Measurements from ENCODE around the gene AOX1. TPM values are rescaled to one million over a fixed set of nuclear protein-coding genes. Genes with fewer than 3 reads are reported as not detected.

The AOX1 gene
- total and polyA plus RNA-seq, 2 donors (not counting 1 experiment from before 2014, with no cell fraction given) = 0.18 TPM; not detected in 1

DNA sequence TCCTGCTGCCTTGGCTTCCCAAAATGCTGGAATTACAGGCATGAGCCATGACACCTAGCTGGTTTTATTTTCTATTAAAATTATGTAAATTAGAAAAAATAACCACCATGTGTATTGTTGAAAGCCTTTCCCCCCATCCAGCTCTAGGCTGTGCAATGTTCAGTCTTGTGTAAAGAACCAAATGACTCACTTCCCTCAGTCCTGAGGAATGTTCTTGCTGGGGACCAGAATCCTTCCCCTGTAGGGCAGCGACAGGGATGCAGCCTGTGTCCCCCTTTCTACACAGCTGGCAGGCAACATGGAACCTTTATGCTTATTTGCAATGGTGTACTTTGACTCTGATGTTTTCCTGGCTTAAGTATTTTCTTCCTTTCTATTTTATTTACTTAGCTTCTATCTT is 29.4 kb downstream of the AOX1 start:
- intact Hi-C loops (cut with micrococcal nuclease) = no loop called here
- Histone ChIP-seq H3K27me3 (replicated peaks in 1 of 4; ENCODE audit: control extremely low read depth in 1 of 4, control insufficient read depth in 3 of 4, insufficient read depth in 4 of 4, low read length in 3 of 4) (no peaks in the 10 kb centered on the region), H4K20me1 (ENCODE audit: control insufficient read depth, insufficient read depth, low read length, poor library complexity, severe bottlenecking) (no peaks in the 10 kb centered on the region), H3K27ac (ENCODE audit: low read length in 2 of 2) (no peak overlapping the region), H3K4me2 (replicated peaks; ENCODE audit: low read depth, low read length, poor library complexity, severe bottlenecking) (no peak overlapping the region), H3K9ac (ENCODE audit: low read length) (no peak overlapping the region), H3K36me3 (replicated peaks in 1 of 2; ENCODE audit: control extremely low read depth in 1 of 2, control insufficient read depth in 1 of 2, extremely low read depth in 1 of 2, insufficient read depth in 2 of 2, low read length in 1 of 2) (no peaks in the 10 kb centered on the region), H3K4me3 (ENCODE audit: control extremely low read depth in 1 of 5, extremely low read depth in 1 of 5, insufficient read depth in 1 of 5, low read depth in 2 of 5, low read length in 4 of 5) (no peak overlapping the region), H3K79me2 (ENCODE audit: control insufficient read depth, insufficient read depth, low read length) (no peaks in the 10 kb centered on the region), H3K4me1 (ENCODE audit: control insufficient read depth in 2 of 2, insufficient read depth in 2 of 2, low read length in 2 of 2) (peaks cover 0 to 5% of the 10 kb centered on the region in 2 donors), H2AFZ (ENCODE audit: insufficient read depth, low read depth, low read length, poor library complexity, severe bottlenecking) (no peak overlapping the region), H3K9me3 (ENCODE audit: control extremely low read depth in 1 of 3, control insufficient read depth in 2 of 3, insufficient read depth in 1 of 3, low read length in 2 of 3) (no peaks in the 10 kb centered on the region)
- peaks cover 18% of the 10 kb centered on the region for H3K27me3 Mint-ChIP-seq
- no peak for TF ChIP-seq EZH2 (IDR thresholded peaks at IDR 0.05; ENCODE audit: borderline replicate concordance, insufficient read depth, low read depth, low read length, poor library complexity, severe bottlenecking)
- TF ChIP-seq, protein P1, sequence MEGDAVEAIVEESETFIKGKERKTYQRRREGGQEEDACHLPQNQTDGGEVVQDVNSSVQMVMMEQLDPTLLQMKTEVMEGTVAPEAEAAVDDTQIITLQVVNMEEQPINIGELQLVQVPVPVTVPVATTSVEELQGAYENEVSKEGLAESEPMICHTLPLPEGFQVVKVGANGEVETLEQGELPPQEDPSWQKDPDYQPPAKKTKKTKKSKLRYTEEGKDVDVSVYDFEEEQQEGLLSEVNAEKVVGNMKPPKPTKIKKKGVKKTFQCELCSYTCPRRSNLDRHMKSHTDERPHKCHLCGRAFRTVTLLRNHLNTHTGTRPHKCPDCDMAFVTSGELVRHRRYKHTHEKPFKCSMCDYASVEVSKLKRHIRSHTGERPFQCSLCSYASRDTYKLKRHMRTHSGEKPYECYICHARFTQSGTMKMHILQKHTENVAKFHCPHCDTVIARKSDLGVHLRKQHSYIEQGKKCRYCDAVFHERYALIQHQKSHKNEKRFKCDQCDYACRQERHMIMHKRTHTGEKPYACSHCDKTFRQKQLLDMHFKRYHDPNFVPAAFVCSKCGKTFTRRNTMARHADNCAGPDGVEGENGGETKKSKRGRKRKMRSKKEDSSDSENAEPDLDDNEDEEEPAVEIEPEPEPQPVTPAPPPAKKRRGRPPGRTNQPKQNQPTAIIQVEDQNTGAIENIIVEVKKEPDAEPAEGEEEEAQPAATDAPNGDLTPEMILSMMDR (IDR thresholded peaks at IDR 0.05) = no peak
- CTCF ChIA-PET = no interaction called here
- no CpG with 5 or more reads among the region's 1 CpG for WGBS (ENCODE audit: insufficient coverage)
- ATAC-seq (ENCODE audit: low read depth) (no peak), DNase-seq (no peak)
- H3K27ac Mint-ChIP-seq = no peak overlapping the region
- no peak overlapping the region for H3K4me3 Mint-ChIP-seq
- no peaks in the 10 kb centered on the region for H3K9me3 Mint-ChIP-seq (ENCODE audit: insufficient read depth)
- POLR2A ChIA-PET = no interaction called here
- peaks cover 17% of the 10 kb centered on the region for H3K4me1 Mint-ChIP-seq

DNA sequence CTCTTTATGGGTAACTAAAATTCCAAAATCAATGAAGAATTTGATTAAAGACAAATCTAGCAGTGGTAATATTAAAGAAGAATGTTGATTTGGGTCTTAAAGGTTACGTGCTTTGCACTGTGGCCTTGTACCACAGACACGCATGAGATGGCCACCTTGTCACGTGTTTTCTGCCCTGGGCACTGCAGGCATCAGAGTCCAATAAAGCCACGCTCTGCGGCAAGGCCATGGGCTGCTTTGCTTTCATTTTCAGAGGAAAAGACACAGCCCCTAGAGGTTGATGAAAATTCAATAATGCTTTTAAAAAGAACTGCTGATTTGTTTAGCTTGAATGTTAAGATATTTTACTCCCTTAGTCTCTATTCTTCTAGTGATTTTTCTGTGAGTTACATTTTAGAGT is 30.4 kb downstream of the AOX1 start:
- ATAC-seq (ENCODE audit: low read depth) (no peak), DNase-seq (no peak)
- Histone ChIP-seq H4K20me1 (ENCODE audit: control insufficient read depth, insufficient read depth, low read length, poor library complexity, severe bottlenecking) (no peaks in the 10 kb centered on the region), H3K27ac (ENCODE audit: low read length in 2 of 2) (no peak overlapping the region), H3K4me3 (ENCODE audit: control extremely low read depth in 1 of 5, extremely low read depth in 1 of 5, insufficient read depth in 1 of 5, low read depth in 2 of 5, low read length in 4 of 5) (no peak overlapping the region), H2AFZ (ENCODE audit: insufficient read depth, low read depth, low read length, poor library complexity, severe bottlenecking) (no peak overlapping the region), H3K4me2 (replicated peaks; ENCODE audit: low read depth, low read length, poor library complexity, severe bottlenecking) (no peak overlapping the region), H3K79me2 (ENCODE audit: control insufficient read depth, insufficient read depth, low read length) (no peaks in the 10 kb centered on the region), H3K27me3 (replicated peaks in 1 of 4; ENCODE audit: control extremely low read depth in 1 of 4, control insufficient read depth in 3 of 4, insufficient read depth in 4 of 4, low read length in 3 of 4) (no peaks in the 10 kb centered on the region), H3K4me1 (ENCODE audit: control insufficient read depth in 2 of 2, insufficient read depth in 2 of 2, low read length in 2 of 2) (peaks cover 0 to 5% of the 10 kb centered on the region in 2 donors), H3K9ac (ENCODE audit: low read length) (no peak overlapping the region), H3K9me3 (ENCODE audit: control extremely low read depth in 1 of 3, control insufficient read depth in 2 of 3, insufficient read depth in 1 of 3, low read length in 2 of 3) (no peaks in the 10 kb centered on the region), H3K36me3 (replicated peaks in 1 of 2; ENCODE audit: control extremely low read depth in 1 of 2, control insufficient read depth in 1 of 2, extremely low read depth in 1 of 2, insufficient read depth in 2 of 2, low read length in 1 of 2) (no peaks in the 10 kb centered on the region)
- Mint-ChIP-seq H3K4me3 (no peak overlapping the region), H3K27me3 (peaks cover 18% of the 10 kb centered on the region), H3K9me3 (ENCODE audit: insufficient read depth) (no peaks in the 10 kb centered on the region), H3K27ac (no peak overlapping the region), H3K4me1 (peaks cover 17% of the 10 kb centered on the region)
- POLR2A ChIA-PET = no interaction called here
- intact Hi-C loops (cut with micrococcal nuclease) = no loop called here
- TF ChIP-seq EZH2 (IDR thresholded peaks at IDR 0.05; ENCODE audit: borderline replicate concordance, insufficient read depth, low read depth, low read length, poor library complexity, severe bottlenecking) = no peak
- TF ChIP-seq, protein P1 (IDR thresholded peaks at IDR 0.05) = no peak
- CTCF ChIA-PET = no interaction called here
- WGBS (ENCODE audit: insufficient coverage) = 58% methylated on average over 4 of the region's 5 CpGs

Data from B cell (primary cell).